Stimulated activated naive CD8-positive, alpha-beta T cell treated with anti-CD3 and anti-CD28 coated beads, Interleukin-15, Interleukin-2, amounts not matched to agents 100 U/mL and 50 U/mL, for 24 hours (primary cell): Measurements from ENCODE around the gene KCNJ8.
A peak's percentile ranks its signal among the peaks of the same experiment; 100 is the strongest.
"Not testable (repeated sequence)": the region's sequence is repeated elsewhere in the genome, so short reads cannot be mapped to it uniquely, and the experiment has no call there.

ENCODE experiments used
- ATAC-seq: fragments of 150-1000 bp; cut with Tn5 transposase; one replicate; pipeline ENCODE4 v1.10.0; 2021
- DNase-seq: peaks from one replicate; pipeline ENCODE4 v3.0.0; 2021

Gene KCNJ8

GRCh38 chr12:21786041-21786531 is 11.6 kb upstream of the KCNJ8 start:
- no peak for DNase-seq
- ATAC-seq = no peak

- ATAC-seq, DNase-seq: not testable (repeated sequence)
Observed at GRCh38 chr12:21782723-21783122, 8.2 kb upstream of the KCNJ8 start.

GRCh38 chr12:21780786-21781185 is 6.3 kb upstream of the KCNJ8 start:
- DNase-seq (no peak), ATAC-seq (no peak)

DNA sequence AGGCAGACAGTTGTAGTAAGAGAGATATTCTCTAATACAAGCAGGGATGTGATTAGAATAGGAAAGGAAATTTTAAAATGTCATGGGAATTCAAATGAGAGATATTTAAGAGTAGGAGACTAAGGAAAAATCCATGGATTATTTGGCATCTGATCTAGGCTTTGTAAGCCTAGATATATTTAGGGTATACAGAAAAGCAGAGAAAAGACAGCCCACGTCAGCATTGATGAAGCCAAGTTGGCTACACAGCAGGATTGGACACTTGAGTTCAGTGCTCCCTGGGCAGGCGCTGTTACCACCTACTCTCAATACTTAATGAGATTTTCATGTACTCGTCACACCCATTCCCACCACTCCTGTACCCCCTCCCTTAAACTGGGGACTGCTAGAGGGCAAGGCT is 1.7 kb upstream of the KCNJ8 start:
- ATAC-seq = no peak
- no peak for DNase-seq

GRCh38 chr12:21775133-21775820 is 771 bp upstream of the KCNJ8 start:
- DNase-seq (no peak), ATAC-seq (no peak)

- DNase-seq (no peak), ATAC-seq (no peak)
Observed at GRCh38 chr12:21773806-21774205, 700 bp downstream of the KCNJ8 start.

DNA sequence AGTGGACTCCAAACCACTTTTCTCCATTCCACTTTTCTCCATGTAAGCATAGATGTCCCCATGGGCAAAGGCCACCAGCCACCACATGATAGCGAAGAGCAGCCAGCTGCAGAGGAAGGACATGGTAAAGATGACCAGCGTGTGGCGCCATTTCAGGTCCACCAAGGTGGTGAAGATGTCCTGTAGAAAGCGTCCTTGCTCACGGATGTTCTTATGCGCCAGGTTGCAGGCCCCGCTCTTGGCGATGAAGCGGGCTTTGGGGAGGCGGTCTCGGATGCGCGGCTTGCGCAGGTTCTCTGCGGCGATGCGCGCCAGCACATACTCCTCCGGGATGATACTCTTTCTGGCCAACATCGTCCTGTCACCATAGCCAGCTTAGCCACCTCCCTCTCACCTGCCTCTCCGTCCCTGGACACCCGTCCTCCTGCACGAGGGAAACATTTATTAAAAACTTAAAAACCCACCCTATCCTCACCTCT is 1.2 kb downstream of the KCNJ8 start:
- peak; percentile 16 for DNase-seq
- no peak for ATAC-seq

DNA sequence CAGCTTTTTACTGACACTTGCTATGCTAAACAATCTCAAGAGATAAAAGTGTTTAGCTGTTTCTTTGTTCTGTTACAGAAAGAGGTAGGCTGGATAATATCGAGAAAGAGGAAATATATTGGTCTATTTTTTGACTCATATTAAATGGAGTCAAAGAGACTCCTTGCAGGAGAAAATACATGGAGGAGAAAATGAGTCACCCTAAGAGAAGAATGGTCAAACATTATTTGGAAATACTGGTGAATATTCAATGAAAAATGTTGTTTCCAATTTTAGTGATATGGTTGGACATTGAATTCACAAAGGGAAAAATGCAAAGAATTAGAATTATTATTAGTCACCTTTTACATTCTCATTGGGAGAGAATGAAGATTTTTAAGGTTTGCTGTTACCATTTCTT is 3.2 kb downstream of the KCNJ8 start:
- no peak for DNase-seq

GRCh38 chr12:21769307-21769706 is 5.2 kb downstream of the KCNJ8 start:
- DNase-seq (no peak), ATAC-seq (no peak)

More for the DNA sequence above, 3.2 kb downstream of the KCNJ8 start:
- no peak for ATAC-seq

GRCh38 chr12:21766403-21766802 is 8.1 kb downstream of the KCNJ8 start:
- DNase-seq = no peak
- no peak for ATAC-seq

DNA sequence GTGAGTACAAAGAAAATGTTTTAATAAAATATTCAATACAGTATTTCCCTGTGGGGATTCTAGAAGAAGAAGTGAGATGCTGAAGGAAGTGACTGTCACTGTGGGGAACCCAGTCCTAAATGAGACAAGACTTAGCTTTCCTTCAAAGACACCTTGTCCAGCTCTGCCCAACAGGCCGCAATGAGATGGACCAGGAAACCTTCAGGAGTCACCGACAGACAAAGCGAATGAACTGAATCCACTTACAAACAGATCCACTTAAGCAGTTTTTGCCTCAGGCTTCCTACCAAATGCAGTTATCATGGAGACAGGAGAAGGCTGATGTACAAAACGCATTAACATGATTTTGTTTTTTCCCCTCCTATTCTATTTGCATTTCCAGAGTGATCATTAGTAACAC is 9.6 kb downstream of the KCNJ8 start:
- ATAC-seq (no peak), DNase-seq (no peak)

DNA sequence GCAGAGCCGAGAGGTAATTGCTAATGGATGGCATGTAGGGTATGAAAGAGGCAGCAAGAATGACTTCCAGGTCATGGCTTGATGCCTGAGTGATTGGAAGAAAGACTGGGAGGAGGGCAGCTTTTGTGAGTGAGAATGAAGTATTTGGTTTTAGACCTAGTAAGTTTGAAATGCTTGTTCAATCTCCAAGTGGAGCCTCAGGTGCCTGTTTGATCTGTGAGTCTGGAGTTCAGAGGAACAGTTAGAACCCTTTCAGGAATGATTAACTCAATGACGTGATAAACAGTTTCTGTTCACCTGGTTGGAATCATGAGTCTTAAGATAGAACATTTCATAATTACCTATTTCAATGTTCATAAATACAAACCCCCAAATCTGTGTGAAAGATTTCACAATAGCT is 10.4 kb downstream of the KCNJ8 start:
- no peak for ATAC-seq

DNA sequence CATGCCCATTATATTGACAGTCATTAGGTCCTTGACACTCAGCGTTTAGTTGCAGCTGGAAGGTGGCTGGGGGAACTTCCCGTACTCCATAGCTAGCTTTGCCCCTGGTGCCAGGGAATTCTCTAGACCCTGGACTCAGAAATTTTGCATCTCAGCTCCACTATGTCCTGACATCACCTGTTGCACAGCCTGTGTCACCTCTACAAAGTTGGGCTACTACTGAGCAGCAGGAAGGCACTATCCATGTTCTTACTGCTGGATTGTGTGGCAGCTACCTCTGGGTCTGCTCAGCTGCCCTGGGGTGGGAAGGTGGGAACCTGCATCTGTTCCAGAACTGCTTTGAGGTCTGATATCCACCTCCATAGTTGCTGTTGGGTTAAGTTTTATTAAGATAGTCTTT is 11.0 kb downstream of the KCNJ8 start:
- no peak for ATAC-seq
- DNase-seq = no peak

More for the DNA sequence above, 10.4 kb downstream of the KCNJ8 start:
- no peak for DNase-seq

DNA sequence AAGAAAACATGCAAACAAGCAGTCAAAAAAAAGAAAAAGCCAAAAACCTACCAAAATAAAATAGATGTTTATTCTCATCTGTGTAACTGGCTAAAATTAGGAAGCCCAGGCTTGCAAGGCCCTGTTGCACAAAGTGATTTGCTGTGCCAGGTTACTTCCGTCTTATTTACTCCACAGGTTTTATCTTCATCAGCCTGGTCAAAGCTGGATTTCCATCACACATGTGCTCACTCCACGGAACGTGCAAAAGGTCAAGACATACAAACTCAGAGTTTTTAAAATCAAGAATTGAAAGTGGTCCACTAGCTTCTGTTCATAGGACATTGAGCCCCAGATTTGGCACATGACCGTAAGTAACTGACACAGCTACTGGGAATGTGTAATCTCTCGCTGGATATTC is 14.8 kb downstream of the KCNJ8 start:
- ATAC-seq (no peak), DNase-seq (no peak)

GRCh38 chr12:21757735-21758134 is 16.8 kb downstream of the KCNJ8 start:
- ATAC-seq (no peak), DNase-seq (no peak)

DNA sequence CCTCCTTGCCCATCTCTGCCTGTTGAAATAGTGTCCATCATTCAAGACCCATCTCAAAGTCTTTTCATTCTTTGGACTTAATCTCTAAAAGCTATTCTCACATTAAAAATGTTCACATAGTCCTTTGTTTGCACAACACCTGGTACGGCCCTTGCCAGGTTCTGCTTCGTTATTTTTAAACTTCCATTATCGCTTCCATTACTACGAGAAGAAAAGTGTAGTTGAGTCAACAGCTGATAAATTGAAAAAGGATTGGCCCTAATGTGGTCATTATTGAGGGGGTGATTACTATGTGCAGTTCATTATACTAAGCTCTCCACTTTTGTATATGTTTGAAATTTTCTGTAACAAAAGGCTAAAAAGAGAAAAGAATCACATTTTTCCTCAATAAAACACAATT is 17.8 kb downstream of the KCNJ8 start:
- ATAC-seq = no peak
- DNase-seq = no peak

GRCh38 chr12:21751517-21751916 is 23.0 kb downstream of the KCNJ8 start:
- ATAC-seq (no peak), DNase-seq (no peak)

DNA sequence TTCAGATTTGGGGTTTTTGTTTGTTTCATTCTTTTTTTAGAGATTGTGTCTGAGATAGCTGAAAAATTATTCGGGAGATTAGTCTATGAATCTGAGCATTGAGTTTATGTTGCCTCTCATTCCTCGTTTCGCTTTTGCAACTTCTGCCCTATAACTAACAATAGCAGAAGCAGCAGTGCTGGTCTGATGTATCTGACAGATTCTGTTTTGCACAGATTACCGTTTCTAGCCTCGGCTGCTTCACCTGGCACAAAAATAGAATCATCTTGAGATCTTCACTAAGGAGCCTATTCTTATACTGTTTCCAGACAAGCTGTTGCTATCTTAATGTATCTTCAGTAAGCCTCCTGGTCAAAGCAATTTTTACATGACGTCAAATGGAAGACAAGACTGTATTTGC is 29.2 kb downstream of the KCNJ8 start:
- DNase-seq (no peak), ATAC-seq (no peak)

DNA sequence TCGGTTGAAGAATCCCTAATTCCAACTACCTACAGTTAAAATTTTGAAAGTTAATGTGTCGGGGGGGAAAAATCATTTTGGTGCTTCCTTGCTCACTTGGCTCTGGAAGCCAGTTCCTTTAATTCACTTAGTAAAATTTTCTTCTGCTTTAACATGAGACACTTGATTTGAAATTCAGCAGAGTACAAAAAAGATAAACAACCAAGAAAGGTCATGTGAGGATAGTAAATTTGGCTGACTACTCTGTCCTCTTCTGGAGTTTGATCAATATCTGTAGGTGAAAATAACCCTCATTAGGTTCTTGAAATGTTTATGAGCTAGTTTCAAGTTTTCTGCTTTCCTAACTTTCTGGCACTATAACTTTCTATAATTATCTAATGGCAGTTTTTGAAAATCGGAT is 43.4 kb downstream of the KCNJ8 start:
- DNase-seq (no peak), ATAC-seq (no peak)

- ATAC-seq (no peak), DNase-seq (no peak)
Observed at GRCh38 chr12:21725731-21726130, 48.8 kb downstream of the KCNJ8 start.

DNA sequence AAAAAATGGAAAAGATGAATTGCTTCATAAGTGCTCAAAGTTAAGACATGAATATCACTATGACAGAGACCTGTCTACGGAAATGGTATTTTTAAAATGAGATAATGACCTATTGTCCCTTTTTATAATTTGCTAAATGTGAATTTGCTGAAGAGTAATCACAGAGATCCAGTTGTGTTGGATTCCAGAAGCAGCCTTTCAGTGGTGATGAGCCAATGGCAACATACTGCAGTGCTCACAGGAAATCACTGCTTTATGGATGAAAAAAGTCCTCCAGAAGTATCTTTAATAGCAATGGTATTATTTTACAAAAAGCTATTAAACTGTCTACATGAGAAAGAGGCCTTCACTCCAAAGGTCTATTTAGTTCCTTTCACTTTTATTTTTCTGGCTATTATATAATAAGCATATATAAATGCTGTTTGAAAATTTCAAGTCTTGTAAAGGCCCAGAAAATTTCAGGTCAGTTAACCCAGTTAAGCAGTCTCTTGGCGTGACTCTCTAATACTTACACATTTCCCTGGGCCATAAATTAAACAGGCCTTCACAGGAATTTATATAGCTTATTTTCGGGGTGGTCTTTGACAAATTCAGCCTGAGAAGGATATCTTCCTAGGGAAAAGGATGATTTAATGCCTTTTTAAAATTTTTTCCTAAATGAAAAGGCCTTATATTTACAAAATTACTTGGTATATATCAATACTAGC is 55.4 kb downstream of the KCNJ8 start:
- no peak for DNase-seq
- no peak for ATAC-seq

- DNase-seq = no peak
- no peak for ATAC-seq
Observed at GRCh38 chr12:21718403-21718802, 56.1 kb downstream of the KCNJ8 start.

DNA sequence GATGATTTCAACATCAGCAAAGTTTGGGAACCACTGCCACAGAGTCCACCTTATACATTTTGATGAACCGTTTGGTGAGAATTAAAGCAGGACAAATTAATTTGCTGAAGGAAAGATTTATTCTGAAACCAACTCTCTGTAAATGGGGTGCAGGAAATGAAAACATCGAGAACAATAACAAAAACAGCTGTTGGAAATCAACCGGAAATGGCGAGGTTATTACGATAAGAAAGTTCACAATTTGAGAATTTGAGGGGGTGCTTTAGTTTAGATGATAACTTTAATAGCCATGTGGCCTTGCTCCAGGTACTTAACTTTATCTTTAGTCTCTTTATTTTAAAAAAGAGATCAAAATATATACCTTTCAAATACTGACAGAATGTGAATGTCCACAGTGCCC is 56.7 kb downstream of the KCNJ8 start:
- DNase-seq (no peak), ATAC-seq (no peak)

DNA sequence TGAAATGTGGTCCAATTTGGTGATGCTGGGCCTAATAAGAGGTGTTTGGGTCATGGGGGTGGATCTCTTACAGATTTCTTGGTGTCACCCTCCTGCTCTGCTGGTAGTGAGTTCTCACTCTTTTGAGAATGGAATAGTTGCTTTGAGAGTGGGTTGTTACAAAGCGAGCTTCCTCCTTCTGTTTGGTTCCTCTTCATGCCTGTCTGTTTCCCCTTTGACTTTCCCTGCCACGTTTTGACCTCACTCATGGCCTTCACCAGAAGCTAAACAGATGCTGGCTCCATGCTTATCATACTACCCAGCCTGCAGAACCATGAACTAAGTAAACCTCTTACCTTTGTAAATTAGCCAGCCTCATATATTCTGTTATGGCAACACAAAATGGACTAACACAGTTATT is 59.1 kb downstream of the KCNJ8 start:
- DNase-seq (no peak), ATAC-seq (no peak)
